Omental fat pad (tissue), 4 donors: ENCODE results near the gene CACNA1I. TPM values are rescaled to one million over a fixed set of nuclear protein-coding genes. Genes with fewer than 3 reads are reported as not detected.

ENCODE experiments used
- ATAC-seq: fragments of 150-250 bp; one replicate; pipeline ENCODE4 v1.9.1; 2016; ENCODE audit warnings: mild to moderate bottlenecking, moderate library complexity; ENCODE audit not compliant: low FRiP score
- DNase-seq: peaks from one replicate; pipeline ENCODE4 v3.0.0-alpha.2; 2019; ENCODE audit warnings: low spot score
- total RNA-seq, 4 donors: library from RNA; depleted of rRNA; stranded (reverse); fragments of >200 nt; gene quantifications; one replicate each; pipeline ENCODE4 v1.1.0, GENCODE V29; 2016
- TF ChIP-seq, protein P1 (sequence below), 3 donors: fragments of 450-650 bp; IDR thresholded peaks; one replicate each; pipeline ENCODE4 v1.5.1; 2016 to 2017; ENCODE audit warnings: antibody characterized with exemption in 3 of 3, mild to moderate bottlenecking in 3 of 3, moderate library complexity in 2 of 3

The CACNA1I gene
- total RNA-seq, 4 donors from 2014 or later = 0.09 to 0.38 (median 0.26) TPM

DNA sequence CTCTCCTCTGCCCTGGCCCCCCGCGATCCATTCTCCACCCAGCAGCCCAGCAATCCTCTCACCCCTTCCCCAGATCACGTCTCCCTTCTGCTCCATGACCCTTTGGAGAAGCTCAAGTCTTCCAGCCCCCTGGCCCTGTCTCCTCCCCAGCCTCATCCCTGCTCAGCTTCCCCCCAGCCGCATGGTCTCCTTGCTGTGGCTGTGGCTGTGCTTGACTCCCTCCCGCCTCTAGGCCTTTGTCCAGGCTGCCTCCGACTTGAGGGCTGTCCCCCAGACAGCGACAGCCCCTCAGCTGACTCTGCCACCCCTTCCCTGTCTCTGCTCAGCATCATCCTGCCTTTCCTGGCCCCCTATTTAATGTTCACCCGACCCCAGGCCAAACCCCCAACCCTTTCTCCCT is 59.3 kb downstream of the CACNA1I start:
- TF ChIP-seq, protein P1, sequence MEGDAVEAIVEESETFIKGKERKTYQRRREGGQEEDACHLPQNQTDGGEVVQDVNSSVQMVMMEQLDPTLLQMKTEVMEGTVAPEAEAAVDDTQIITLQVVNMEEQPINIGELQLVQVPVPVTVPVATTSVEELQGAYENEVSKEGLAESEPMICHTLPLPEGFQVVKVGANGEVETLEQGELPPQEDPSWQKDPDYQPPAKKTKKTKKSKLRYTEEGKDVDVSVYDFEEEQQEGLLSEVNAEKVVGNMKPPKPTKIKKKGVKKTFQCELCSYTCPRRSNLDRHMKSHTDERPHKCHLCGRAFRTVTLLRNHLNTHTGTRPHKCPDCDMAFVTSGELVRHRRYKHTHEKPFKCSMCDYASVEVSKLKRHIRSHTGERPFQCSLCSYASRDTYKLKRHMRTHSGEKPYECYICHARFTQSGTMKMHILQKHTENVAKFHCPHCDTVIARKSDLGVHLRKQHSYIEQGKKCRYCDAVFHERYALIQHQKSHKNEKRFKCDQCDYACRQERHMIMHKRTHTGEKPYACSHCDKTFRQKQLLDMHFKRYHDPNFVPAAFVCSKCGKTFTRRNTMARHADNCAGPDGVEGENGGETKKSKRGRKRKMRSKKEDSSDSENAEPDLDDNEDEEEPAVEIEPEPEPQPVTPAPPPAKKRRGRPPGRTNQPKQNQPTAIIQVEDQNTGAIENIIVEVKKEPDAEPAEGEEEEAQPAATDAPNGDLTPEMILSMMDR (IDR thresholded peaks at IDR 0.05) = no peak
- ATAC-seq (no peak), DNase-seq (no peak)

DNA sequence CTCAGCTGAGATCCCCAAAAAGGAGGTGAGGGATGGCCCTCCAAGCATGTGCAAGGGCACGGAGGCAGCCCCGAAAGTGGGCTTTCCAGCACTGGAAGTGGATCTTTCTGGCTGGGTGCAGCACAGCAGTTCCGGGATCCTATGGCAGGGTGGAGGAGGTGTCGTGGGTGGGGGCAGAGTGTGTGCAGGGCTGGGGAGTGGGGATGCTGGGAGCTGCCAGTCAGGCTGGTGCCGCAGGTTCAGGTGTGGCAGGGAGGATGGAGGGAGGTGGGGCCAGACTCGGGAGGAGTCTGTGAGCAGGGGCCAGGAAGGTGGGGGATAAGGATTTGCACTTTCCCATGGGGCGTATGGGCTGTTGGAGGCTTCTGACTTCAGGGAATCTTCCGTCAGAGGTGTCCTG is 60.2 kb downstream of the CACNA1I start:
- no peak for DNase-seq
- TF ChIP-seq, protein P1 (IDR thresholded peaks at IDR 0.05) = no peak
- no peak for ATAC-seq

DNA sequence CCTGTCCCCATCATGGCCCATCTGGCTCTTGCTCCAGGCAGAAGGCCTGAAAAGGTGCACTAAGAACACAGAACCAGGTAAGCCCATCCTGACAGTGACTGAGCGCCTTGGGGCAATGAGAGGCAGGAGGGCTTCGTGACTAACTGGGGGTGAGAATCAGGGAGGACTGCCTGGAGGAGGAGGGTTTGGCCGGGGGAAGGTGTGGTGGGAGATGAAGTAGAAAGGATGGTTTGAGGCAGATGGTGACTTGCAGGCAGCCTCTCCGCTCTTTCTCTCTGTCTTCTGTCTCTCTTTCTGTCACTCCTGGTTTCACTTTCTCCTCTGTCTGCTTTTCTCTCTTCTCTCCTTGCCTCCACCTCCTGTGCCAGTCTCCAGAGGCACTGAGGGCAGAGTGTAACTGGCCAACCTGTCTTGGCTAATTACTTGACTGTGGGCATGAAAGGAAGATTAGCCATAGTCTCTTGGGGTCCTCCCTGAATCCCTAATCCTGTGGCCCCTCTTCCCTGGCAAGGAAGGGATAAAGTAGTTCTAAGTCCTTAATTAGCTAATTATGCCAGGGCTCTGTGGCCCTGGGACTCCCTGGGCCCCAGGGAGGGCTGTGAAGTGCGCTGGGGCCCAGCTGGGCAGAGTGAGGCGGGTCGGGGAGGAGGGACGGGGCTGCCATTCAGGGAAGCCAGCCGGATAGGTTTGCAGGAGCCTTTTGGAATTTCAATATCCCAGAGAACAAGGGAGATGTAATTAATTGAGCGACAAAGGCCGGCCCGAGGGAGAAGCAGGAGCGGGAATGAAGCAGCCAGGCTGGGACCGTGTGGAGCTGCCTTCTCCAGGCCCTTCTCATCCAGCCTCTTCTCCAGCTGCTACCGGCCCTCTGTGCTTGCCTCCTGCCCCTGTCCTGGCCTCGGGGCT is 61.1 kb downstream of the CACNA1I start:
- no peak for ATAC-seq
- TF ChIP-seq, protein P1 (IDR thresholded peaks at IDR 0.05) = no peak
- no peak for DNase-seq

DNA sequence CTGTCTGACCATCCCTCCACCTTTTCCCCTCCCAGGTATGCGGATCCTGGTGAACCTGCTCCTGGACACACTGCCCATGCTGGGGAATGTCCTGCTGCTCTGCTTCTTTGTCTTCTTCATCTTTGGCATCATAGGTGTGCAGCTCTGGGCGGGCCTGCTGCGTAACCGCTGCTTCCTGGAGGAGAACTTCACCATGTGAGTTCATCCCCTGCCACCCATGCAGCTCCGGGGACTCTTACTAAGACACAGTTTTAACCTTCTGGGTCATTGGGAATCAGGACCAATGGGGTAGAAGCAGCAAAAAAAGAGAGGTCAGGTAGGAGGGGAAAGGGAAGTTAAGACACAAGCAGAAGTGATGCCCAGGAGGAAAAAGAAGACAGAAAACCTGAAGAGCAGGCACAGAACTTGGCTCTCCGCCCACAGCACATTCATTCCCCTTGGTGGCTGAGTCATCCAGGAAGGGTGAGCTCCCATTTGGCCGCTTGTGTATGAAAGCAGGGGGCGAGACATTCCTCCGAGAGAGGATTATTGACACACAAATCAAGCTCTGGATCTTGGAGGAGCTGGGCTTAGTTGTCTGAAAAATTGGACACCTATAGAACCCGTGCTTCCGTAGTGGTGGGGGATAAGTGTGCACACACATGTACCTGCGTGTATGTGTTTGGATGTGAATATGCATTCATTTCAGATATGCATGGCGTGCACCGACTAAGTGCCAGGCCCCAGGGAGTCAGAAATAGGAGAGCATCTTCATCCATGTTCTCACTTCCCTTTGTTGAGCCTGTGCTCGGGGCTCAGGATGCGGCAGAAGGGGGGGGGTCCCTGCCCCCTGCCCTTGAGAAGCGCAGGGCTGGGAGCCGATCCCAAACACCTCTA is 64.2 kb downstream of the CACNA1I start:
- no peak for DNase-seq
- ATAC-seq = no peak
- TF ChIP-seq, protein P1 (IDR thresholded peaks at IDR 0.05) = no peak

DNA sequence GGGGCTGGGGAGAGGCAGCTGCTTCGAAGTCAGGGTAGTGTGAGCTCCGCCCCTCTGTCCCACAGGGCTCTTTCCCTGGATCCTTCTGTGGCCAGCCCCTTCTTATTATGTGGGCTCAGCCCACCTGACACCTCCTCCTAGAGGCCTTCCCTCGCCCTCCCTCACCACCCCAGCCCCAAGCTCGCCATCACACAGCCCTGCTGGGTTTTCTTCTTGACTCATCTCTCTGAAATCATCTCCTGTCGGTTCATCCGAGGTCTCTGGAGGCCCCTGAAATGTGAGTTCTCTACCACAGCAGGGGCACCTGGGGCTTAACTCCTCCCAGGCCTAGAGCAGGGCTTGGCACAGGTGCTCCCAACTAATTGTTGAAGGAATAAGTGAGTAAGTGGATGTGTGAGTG is 65.2 kb downstream of the CACNA1I start:
- no peak for DNase-seq
- no peak for ATAC-seq
- TF ChIP-seq, protein P1 (IDR thresholded peaks at IDR 0.05) = no peak

DNA sequence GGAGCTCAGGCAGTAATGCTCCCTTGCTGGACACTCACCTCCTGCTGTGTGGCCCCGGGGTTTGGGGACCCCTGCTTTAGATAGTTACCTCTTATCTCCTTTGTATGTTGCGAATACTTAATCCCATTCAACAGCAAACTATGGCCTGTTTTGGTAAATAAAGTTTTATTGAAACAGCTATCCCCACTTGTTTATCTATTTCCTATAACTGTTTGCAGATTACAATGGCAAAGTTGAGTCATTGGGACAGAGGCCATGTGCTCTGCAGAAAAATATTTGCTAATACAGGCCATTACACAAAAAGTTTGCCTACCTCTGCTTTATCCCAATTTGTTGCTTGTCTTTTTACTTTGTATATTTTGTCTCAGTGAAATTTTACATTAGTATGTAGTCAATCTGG is 68.4 kb downstream of the CACNA1I start:
- ATAC-seq (no peak), DNase-seq (no peak)
- TF ChIP-seq, protein P1 (IDR thresholded peaks at IDR 0.05) = no peak
